ENCODE data around the gene SLC26A2. TPM values are rescaled to one million over a fixed set of nuclear protein-coding genes. Genes with fewer than 3 reads are reported as not detected.

The SLC26A2 gene
- total RNA-seq, 1 donor from 2014 or later, result 12.6 TPM

DNA sequence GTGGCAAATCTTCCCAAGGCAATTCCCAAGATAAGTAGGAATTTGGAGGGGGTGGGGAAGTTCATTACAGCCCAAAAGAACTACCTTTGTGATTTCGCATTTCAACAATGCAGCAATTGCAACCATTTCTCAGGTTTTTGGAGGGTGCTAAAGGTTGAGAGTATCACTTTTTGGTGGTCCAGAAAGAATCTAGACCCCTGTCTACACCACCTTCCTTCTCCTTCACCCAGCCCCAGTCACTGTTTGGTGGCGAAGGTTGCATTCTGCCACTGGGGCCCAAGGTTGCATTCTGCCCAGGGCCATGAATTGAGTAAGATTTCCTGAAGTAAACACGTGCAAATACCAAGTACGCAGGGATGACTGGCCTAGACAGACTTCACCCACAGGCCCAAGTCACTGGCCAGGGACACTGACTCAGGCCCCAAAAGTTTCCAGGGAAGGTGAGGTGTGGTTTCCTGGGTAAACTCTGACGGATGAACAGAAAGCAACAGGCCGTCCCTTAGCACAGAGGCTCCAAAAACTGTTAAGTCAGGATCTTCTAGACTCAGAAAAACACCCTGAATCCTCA, 21.7 kb upstream of the SLC26A2 start:
- Mint-ChIP-seq H3K9me3 (ENCODE audit: low read depth) (no peaks in the 10 kb centered on the region), H3K4me1 (ENCODE audit: low read depth) (peaks cover 41% of the 10 kb centered on the region), H3K27ac (no peak overlapping the region), H3K27me3 (no peaks in the 10 kb centered on the region), H3K4me3 (ENCODE audit: low read depth) (no peak overlapping the region), H3K36me3 (ENCODE audit: insufficient read depth) (no peaks in the 10 kb centered on the region)
- TF ChIP-seq, protein P1, sequence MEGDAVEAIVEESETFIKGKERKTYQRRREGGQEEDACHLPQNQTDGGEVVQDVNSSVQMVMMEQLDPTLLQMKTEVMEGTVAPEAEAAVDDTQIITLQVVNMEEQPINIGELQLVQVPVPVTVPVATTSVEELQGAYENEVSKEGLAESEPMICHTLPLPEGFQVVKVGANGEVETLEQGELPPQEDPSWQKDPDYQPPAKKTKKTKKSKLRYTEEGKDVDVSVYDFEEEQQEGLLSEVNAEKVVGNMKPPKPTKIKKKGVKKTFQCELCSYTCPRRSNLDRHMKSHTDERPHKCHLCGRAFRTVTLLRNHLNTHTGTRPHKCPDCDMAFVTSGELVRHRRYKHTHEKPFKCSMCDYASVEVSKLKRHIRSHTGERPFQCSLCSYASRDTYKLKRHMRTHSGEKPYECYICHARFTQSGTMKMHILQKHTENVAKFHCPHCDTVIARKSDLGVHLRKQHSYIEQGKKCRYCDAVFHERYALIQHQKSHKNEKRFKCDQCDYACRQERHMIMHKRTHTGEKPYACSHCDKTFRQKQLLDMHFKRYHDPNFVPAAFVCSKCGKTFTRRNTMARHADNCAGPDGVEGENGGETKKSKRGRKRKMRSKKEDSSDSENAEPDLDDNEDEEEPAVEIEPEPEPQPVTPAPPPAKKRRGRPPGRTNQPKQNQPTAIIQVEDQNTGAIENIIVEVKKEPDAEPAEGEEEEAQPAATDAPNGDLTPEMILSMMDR (IDR thresholded peaks at IDR 0.05; ENCODE audit: unreplicated experiment), result no peak
- DNase-seq (ENCODE audit: low spot score, unreplicated experiment), result no peak

DNA sequence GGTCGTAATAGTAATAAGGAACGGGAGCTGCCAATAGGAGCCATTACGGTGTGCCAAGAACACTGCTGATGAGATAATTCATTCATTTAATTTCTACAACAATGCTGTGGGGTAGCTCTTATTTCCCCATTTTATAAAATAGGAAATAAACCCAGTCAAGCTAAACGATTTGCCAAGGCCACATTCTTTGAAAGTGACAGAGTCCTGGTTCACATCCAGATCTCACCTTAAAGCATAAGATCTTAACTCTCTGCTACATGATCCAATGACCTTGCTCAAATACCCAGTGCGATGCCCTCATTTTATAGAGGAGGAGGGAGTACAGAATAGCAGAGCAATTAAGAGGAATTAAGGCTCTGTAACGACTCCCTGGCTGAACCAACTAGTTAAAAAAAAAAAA, 21.0 kb upstream of the SLC26A2 start:
- Mint-ChIP-seq H3K27me3 (no peaks in the 10 kb centered on the region), H3K4me1 (ENCODE audit: low read depth) (peaks cover 41% of the 10 kb centered on the region), H3K36me3 (ENCODE audit: insufficient read depth) (no peaks in the 10 kb centered on the region), H3K9me3 (ENCODE audit: low read depth) (no peaks in the 10 kb centered on the region), H3K4me3 (ENCODE audit: low read depth) (no peak overlapping the region), H3K27ac (no peak overlapping the region)
- TF ChIP-seq, protein P1 (IDR thresholded peaks at IDR 0.05; ENCODE audit: unreplicated experiment), result no peak
- DNase-seq (ENCODE audit: low spot score, unreplicated experiment), result no peak

DNA sequence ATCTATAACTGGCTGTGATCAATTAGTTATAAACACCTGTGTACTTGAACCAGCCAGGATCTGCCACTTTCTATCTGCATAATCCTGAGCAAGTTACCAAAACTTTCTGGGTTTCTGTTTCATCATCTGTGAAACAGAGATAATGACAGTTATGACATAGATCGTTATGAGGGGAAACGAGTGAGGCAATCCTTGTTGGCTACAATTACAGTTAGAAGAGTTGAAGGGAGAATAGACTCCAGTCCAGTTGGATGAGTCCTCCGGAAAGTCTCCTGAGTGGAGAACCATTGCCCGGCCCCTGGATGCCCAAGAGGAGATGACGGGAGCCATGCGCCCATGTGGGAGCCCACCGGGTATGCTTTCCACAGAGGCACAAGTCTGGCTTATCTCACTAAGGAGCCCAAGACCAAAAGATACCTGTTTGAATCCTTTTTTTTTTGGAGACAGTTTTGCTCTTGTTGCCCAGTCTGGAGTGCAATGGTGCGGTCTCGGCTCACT, 20.4 kb upstream of the SLC26A2 start:
- Mint-ChIP-seq H3K9me3 (ENCODE audit: low read depth) (no peaks in the 10 kb centered on the region), H3K4me1 (ENCODE audit: low read depth) (peaks cover 41% of the 10 kb centered on the region), H3K27ac (peak overlapping the region; percentile 68), H3K27me3 (no peaks in the 10 kb centered on the region), H3K36me3 (ENCODE audit: insufficient read depth) (no peaks in the 10 kb centered on the region), H3K4me3 (ENCODE audit: low read depth) (no peak overlapping the region)
- TF ChIP-seq, protein P1 (IDR thresholded peaks at IDR 0.05; ENCODE audit: unreplicated experiment), result no peak
- DNase-seq (ENCODE audit: low spot score, unreplicated experiment), result no peak

DNA sequence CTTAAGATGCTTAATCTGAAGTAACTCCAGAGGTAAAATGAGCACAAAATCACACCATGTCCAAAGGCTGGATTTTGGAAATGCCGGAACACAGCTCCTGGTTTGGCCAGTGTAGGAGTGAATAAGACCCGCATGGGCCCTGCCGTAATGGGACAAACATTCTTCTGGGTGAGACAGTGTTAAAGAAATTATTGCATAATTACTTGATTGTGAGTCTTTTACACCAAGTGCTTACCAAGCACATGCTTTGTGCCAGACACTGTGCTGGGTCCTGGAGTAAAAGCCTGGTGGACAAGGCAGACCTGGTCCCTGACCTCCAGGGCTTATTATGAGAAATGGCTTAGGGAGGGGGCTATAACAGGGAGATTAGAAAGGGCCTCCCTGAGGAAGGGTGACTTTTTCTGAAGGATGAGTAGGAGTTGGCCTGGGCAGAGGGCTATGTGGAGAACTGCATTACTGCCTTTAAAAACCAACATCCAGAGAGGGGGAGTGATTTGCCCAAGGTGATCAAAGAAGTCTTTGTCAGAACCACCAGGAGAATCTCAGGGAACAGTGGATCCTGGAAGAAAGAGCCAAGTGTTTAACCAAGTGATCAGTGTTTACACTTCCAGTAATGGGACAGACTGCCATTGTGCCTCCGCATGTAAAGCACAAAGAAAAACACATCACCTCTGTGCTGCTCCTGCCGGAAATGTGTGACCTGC, 19.5 kb upstream of the SLC26A2 start:
- H3K4me1 Mint-ChIP-seq (ENCODE audit: low read depth), result peaks cover 39% of the 10 kb centered on the region
- no peak for DNase-seq (ENCODE audit: low spot score, unreplicated experiment)
- TF ChIP-seq, protein P1 (IDR thresholded peaks at IDR 0.05; ENCODE audit: unreplicated experiment), result no peak
- no peak overlapping the region for H3K4me3 Mint-ChIP-seq (ENCODE audit: low read depth)
- no peaks in the 10 kb centered on the region for H3K27me3 Mint-ChIP-seq
- H3K9me3 Mint-ChIP-seq (ENCODE audit: low read depth), result no peaks in the 10 kb centered on the region
- no peaks in the 10 kb centered on the region for H3K36me3 Mint-ChIP-seq (ENCODE audit: insufficient read depth)
- peak overlapping the region; percentile 75 for H3K27ac Mint-ChIP-seq

DNA sequence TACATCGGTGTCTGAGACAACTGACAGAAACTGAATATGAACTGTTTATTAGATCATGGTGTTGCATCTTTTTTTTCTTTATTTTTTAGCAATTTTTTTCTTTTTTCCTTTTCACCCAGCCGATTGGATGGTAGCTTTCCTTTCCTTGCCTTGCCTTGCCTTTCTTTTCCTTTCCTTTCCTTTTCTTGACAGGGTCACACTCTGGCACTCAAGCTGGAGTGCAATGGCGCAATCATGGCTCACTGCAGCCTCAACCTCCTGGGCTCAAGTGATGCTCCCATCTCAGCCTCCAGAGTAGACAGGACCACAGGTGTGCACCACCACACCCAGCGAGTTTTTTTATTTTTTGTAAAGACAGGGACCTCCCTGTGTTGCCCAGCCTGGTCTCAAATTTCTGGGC, 18.8 kb upstream of the SLC26A2 start:
- no peaks in the 10 kb centered on the region for H3K27me3 Mint-ChIP-seq
- no peaks in the 10 kb centered on the region for H3K9me3 Mint-ChIP-seq (ENCODE audit: low read depth)
- peak overlapping the region; percentile 75 for H3K27ac Mint-ChIP-seq
- H3K4me1 Mint-ChIP-seq (ENCODE audit: low read depth), result peaks cover 39% of the 10 kb centered on the region
- H3K4me3 Mint-ChIP-seq (ENCODE audit: low read depth), result no peak overlapping the region
- no peaks in the 10 kb centered on the region for H3K36me3 Mint-ChIP-seq (ENCODE audit: insufficient read depth)
- TF ChIP-seq, protein P1 (IDR thresholded peaks at IDR 0.05; ENCODE audit: unreplicated experiment), result no peak
- no peak for DNase-seq (ENCODE audit: low spot score, unreplicated experiment)

Measured in progenitor cell of endocrine pancreas (in vitro differentiated cells).